Measurements from ENCODE around the gene PTPRN2. TPM values are rescaled to one million over a fixed set of nuclear protein-coding genes. Genes with fewer than 3 reads are reported as not detected.

PTPRN2 gene
- total and polyA plus RNA-seq, 7 donors, result 0.47 to 0.82 (median 0.51) TPM

GRCh38 chr7:158396982-158397862 is 190.4 kb downstream of the PTPRN2 start:
- Histone ChIP-seq H3K27me3 (ENCODE audit: insufficient read depth in 3 of 3, low read length in 2 of 3) (peaks cover 0 to 3% (median 0%) of the 10 kb centered on the region in 3 donors), H3K9me3 (peaks cover 3% of the 10 kb centered on the region), H3K36me3 (ENCODE audit: insufficient read depth in 1 of 2, low read depth in 1 of 2) (no peaks in the 10 kb centered on the region), H3K27ac (no peak overlapping the region), H3K4me3 (no peak overlapping the region), H3K4me1 (no peaks in the 10 kb centered on the region)
- TF ChIP-seq CTCF (IDR thresholded peaks at IDR 0.05), result no peak
- no peak for ATAC-seq
- DNase-seq, result no peak
- WGBS, 3 donors, result 68 to 82% (median 72%) methylated on average over 10 of the region's 10 CpGs
- intact Hi-C loops (cut with DNase I), result no loop called here

- no peak for DNase-seq
Measured at GRCh38 chr7:158396301-158396905, 191.2 kb downstream of the PTPRN2 start.

GRCh38 chr7:158395780-158396278 is 191.8 kb downstream of the PTPRN2 start:
- H3K27me3 ChIP-seq (ENCODE audit: insufficient read depth in 3 of 3, low read length in 2 of 3), result peaks cover 0 to 9% (median 0%) of the 10 kb centered on the region in 3 donors
- no peak for ATAC-seq
- no peak overlapping the region for H3K27ac ChIP-seq
- intact Hi-C loops (cut with DNase I), result no loop called here
- H3K4me1 ChIP-seq, result no peaks in the 10 kb centered on the region
- H3K4me3 ChIP-seq, result no peak overlapping the region
- no peak for DNase-seq
- peaks cover 3% of the 10 kb centered on the region for H3K9me3 ChIP-seq
- 56 to 75% (median 64%) methylated on average over 14 to 28 of the region's 28 CpGs for WGBS, 3 donors
- TF ChIP-seq CTCF (IDR thresholded peaks at IDR 0.05), result no peak
- no peaks in the 10 kb centered on the region for H3K36me3 ChIP-seq (ENCODE audit: insufficient read depth in 1 of 2, low read depth in 1 of 2)

More at GRCh38 chr7:158396301-158396905, 191.2 kb downstream of the PTPRN2 start:
- no peak for TF ChIP-seq CTCF (IDR thresholded peaks at IDR 0.05)
- peaks cover 3% of the 10 kb centered on the region for H3K9me3 ChIP-seq
- H3K27ac ChIP-seq, result no peak overlapping the region
- ATAC-seq, result no peak
- intact Hi-C loops (cut with DNase I), result no loop called here
- H3K4me1 ChIP-seq, result no peaks in the 10 kb centered on the region
- peaks cover 0 to 5% (median 0%) of the 10 kb centered on the region in 3 donors for H3K27me3 ChIP-seq (ENCODE audit: insufficient read depth in 3 of 3, low read length in 2 of 3)
- H3K36me3 ChIP-seq (ENCODE audit: insufficient read depth in 1 of 2, low read depth in 1 of 2), result no peaks in the 10 kb centered on the region
- no peak overlapping the region for H3K4me3 ChIP-seq
- 60 to 67% (median 65%) methylated on average over 17 of the region's 17 CpGs for WGBS, 3 donors

- intact Hi-C loops (cut with DNase I), result no loop called here
- no peaks in the 10 kb centered on the region for H3K36me3 ChIP-seq (ENCODE audit: insufficient read depth in 1 of 2, low read depth in 1 of 2)
- H3K27me3 ChIP-seq (ENCODE audit: insufficient read depth in 3 of 3, low read length in 2 of 3), result peaks cover 0 to 9% (median 0%) of the 10 kb centered on the region in 3 donors
- H3K4me3 ChIP-seq, result no peak overlapping the region
- TF ChIP-seq CTCF (IDR thresholded peaks at IDR 0.05), result no peak
- no peak for DNase-seq
- H3K9me3 ChIP-seq, result peaks cover 3% of the 10 kb centered on the region
- no peaks in the 10 kb centered on the region for H3K4me1 ChIP-seq
- 88 to 96% (median 90%) methylated on average over 24 to 46 of the region's 46 CpGs for WGBS, 3 donors
- no peak overlapping the region for H3K27ac ChIP-seq
- no peak for ATAC-seq
Measured at GRCh38 chr7:158395349-158395748, 192.3 kb downstream of the PTPRN2 start.

Data from psoas muscle (tissue), 8 donors.